ENCODE data around the gene NT5DC2. TPM values are rescaled to one million over a fixed set of nuclear protein-coding genes. Genes with fewer than 3 reads are reported as not detected.
A peak's percentile ranks its signal among the peaks of the same experiment; 100 is the strongest.

NT5DC2 gene
- total RNA-seq, 1 donor: 40.4 TPM

GRCh38 chr3:52513281-52513680, 20.4 kb downstream of the NT5DC2 start:
- DNase-seq (ENCODE audit: low read depth in 2 of 3, low spot score in 2 of 3): no peak

GRCh38 chr3:52512727-52513126, 20.9 kb downstream of the NT5DC2 start:
- no peak for DNase-seq (ENCODE audit: low read depth in 2 of 3, low spot score in 2 of 3)

GRCh38 chr3:52512105-52512504, 21.6 kb downstream of the NT5DC2 start:
- no peak for DNase-seq (ENCODE audit: low read depth in 2 of 3, low spot score in 2 of 3)

- no peak for DNase-seq (ENCODE audit: low read depth in 2 of 3, low spot score in 2 of 3)
Measured at GRCh38 chr3:52511509-52511908, 22.1 kb downstream of the NT5DC2 start.

GRCh38 chr3:52509753-52510328, 23.8 kb downstream of the NT5DC2 start:
- DNase-seq (ENCODE audit: low read depth in 2 of 3, low spot score in 2 of 3): no peak

- DNase-seq (ENCODE audit: low read depth in 2 of 3, low spot score in 2 of 3): no peak
Measured at GRCh38 chr3:52507359-52507758, 26.3 kb downstream of the NT5DC2 start.

GRCh38 chr3:52506266-52506966, 27.2 kb downstream of the NT5DC2 start:
- no peak for DNase-seq (ENCODE audit: low read depth in 2 of 3, low spot score in 2 of 3)

GRCh38 chr3:52504977-52505376, 28.7 kb downstream of the NT5DC2 start:
- DNase-seq (ENCODE audit: low read depth in 2 of 3, low spot score in 2 of 3): no peak

GRCh38 chr3:52503788-52504424, 29.8 kb downstream of the NT5DC2 start:
- DNase-seq (ENCODE audit: low read depth in 2 of 3, low spot score in 2 of 3): no peak

GRCh38 chr3:52502808-52503350, 30.8 kb downstream of the NT5DC2 start:
- DNase-seq (ENCODE audit: low read depth in 2 of 3, low spot score in 2 of 3): no peak

- no peak for DNase-seq (ENCODE audit: low read depth in 2 of 3, low spot score in 2 of 3)
Measured at GRCh38 chr3:52502001-52502400, 31.7 kb downstream of the NT5DC2 start.

- DNase-seq (ENCODE audit: low read depth in 2 of 3, low spot score in 2 of 3): no peak
Measured at GRCh38 chr3:52501046-52501445, 32.6 kb downstream of the NT5DC2 start.

- peak in 2 of 3 donors; percentile 88 to 91 for DNase-seq (ENCODE audit: low read depth in 2 of 3, low spot score in 2 of 3)
Measured at GRCh38 chr3:52498137-52499054, 35.3 kb downstream of the NT5DC2 start.

GRCh38 chr3:52495777-52496602, 37.7 kb downstream of the NT5DC2 start:
- DNase-seq (ENCODE audit: low read depth in 2 of 3, low spot score in 2 of 3): no peak

GRCh38 chr3:52494886-52495495, 38.7 kb downstream of the NT5DC2 start, which contains the start of gene STAB1:
STAB1 (plus strand) TSS chr3:52495338; CDS start chr3:52495414, 76 bp downstream.
- peak in 2 of 3 donors; percentile 50 to 65 for DNase-seq (ENCODE audit: low read depth in 2 of 3, low spot score in 2 of 3)

GRCh38 chr3:52494445-52494844, 39.2 kb downstream of the NT5DC2 start:
- no peak for DNase-seq (ENCODE audit: low read depth in 2 of 3, low spot score in 2 of 3)

- no peak for DNase-seq (ENCODE audit: low read depth in 2 of 3, low spot score in 2 of 3)
Measured at GRCh38 chr3:52493232-52494017, 40.2 kb downstream of the NT5DC2 start.

- DNase-seq (ENCODE audit: low read depth in 2 of 3, low spot score in 2 of 3): no peak
Measured at GRCh38 chr3:52492059-52492458, 41.6 kb downstream of the NT5DC2 start.
